ENCODE measurements around the gene PPM1E.
"Not testable (repeated sequence)": the region's sequence is repeated elsewhere in the genome, so short reads cannot be mapped to it uniquely, and the experiment has no call there.

Gene PPM1E

GRCh38 chr17:58783380-58783779, 27.7 kb downstream of the PPM1E start:
- DNase-seq: no peak

- DNase-seq: no peak
Measured at GRCh38 chr17:58785097-58785496, 29.4 kb downstream of the PPM1E start.

GRCh38 chr17:58786586-58787295, 31.1 kb downstream of the PPM1E start:
- DNase-seq: no peak

GRCh38 chr17:58788199-58788598, 32.5 kb downstream of the PPM1E start:
- DNase-seq: no peak

GRCh38 chr17:58789160-58789559, 33.5 kb downstream of the PPM1E start:
- DNase-seq: no peak

GRCh38 chr17:58789831-58790230, 34.2 kb downstream of the PPM1E start:
- DNase-seq: no peak

GRCh38 chr17:58794508-58794907, 38.9 kb downstream of the PPM1E start:
- not testable (repeated sequence) for DNase-seq

GRCh38 chr17:58802188-58802587, 46.5 kb downstream of the PPM1E start:
- no peak for DNase-seq

- no peak for DNase-seq
Measured at GRCh38 chr17:58806046-58806445, 50.4 kb downstream of the PPM1E start.

GRCh38 chr17:58808609-58809563, 53.2 kb downstream of the PPM1E start:
- DNase-seq: no peak

- DNase-seq: no peak
Measured at GRCh38 chr17:58809564-58809936, 53.9 kb downstream of the PPM1E start.

- DNase-seq: no peak
Measured at GRCh38 chr17:58811290-58811689, 55.6 kb downstream of the PPM1E start.

GRCh38 chr17:58813712-58814111, 58.1 kb downstream of the PPM1E start:
- no peak for DNase-seq

- no peak for DNase-seq
Measured at GRCh38 chr17:58818654-58819053, 63.0 kb downstream of the PPM1E start.

- no peak for DNase-seq
Measured at GRCh38 chr17:58822148-58823050, 66.7 kb downstream of the PPM1E start.

- no peak for DNase-seq
Measured at GRCh38 chr17:58823051-58823525, 67.4 kb downstream of the PPM1E start.

- DNase-seq: no peak
Measured at GRCh38 chr17:58829172-58829637, 73.6 kb downstream of the PPM1E start.

- no peak for DNase-seq
Measured at GRCh38 chr17:58831780-58832179, 76.1 kb downstream of the PPM1E start.

- no peak for DNase-seq
Measured at GRCh38 chr17:58832514-58832913, 76.9 kb downstream of the PPM1E start.

- DNase-seq: no peak
Measured at GRCh38 chr17:58837699-58838098, 82.0 kb downstream of the PPM1E start.

GRCh38 chr17:58840820-58841612, 85.4 kb downstream of the PPM1E start:
- no peak for DNase-seq

- DNase-seq: not testable (repeated sequence)
Measured at GRCh38 chr17:58846413-58846812, 90.8 kb downstream of the PPM1E start.
